ENCODE results near the gene RALGDS. TPM values are rescaled to one million over a fixed set of nuclear protein-coding genes. Genes with fewer than 3 reads are reported as not detected.
A peak's percentile ranks its signal among the peaks of the same experiment; 100 is the strongest.

The RALGDS gene
- total and polyA plus RNA-seq, 9 of the 15 experiments (the other 6 are each of a cell fraction or from before 2014, with no cell fraction given): 0.75 to 43.3 (median 27.1) TPM

- no peak for TF ChIP-seq ZNF280B (CRISPR knock-in tag; IDR thresholded peaks at IDR 0.05)
- TF ChIP-seq THAP7 (CRISPR knock-in tag; IDR thresholded peaks at IDR 0.05): no peak
- peak; percentile 43; the same call in 1 of the 2 replicates for TF ChIP-seq FOXM1 (IDR thresholded peaks at IDR 0.05; ENCODE audit: low read depth)
- no peak for TF ChIP-seq FOXM1 (CRISPR knock-in tag; IDR thresholded peaks at IDR 0.05; ENCODE audit: low read depth)
- TF ChIP-seq ZNF766 (CRISPR knock-in tag; conservative IDR thresholded peaks at IDR 0.05): 0 out of 2 replicates have a peak, but pooled peaks have one; percentile 59
- TF ChIP-seq HOMEZ (CRISPR knock-in tag; IDR thresholded peaks at IDR 0.05): no peak
- no peak for TF ChIP-seq ZBTB43 (CRISPR knock-in tag; IDR thresholded peaks at IDR 0.05)
- TF ChIP-seq JUNB (CRISPR knock-in tag; conservative IDR thresholded peaks at IDR 0.05): no peak
- no peak for TF ChIP-seq PHB (CRISPR knock-in tag; IDR thresholded peaks at IDR 0.05)
- no peak for TF ChIP-seq GTF3C2 (IDR thresholded peaks at IDR 0.05; ENCODE audit: borderline replicate concordance, extremely low read depth, insufficient read length)
- TF ChIP-seq RNF219 (CRISPR knock-in tag; IDR thresholded peaks at IDR 0.05): no peak
- no peak for TF ChIP-seq PHF20 (IDR thresholded peaks at IDR 0.05; ENCODE audit: partially characterized antibody)
- TF ChIP-seq NFIX (CRISPR knock-in tag; IDR thresholded peaks at IDR 0.05; ENCODE audit: low read depth): no peak
- no peak for TF ChIP-seq CBX2 (IDR thresholded peaks at IDR 0.05; ENCODE audit: insufficient read depth, low read length, poor library complexity, severe bottlenecking)
- TF ChIP-seq ZBTB34 (CRISPR knock-in tag; IDR thresholded peaks at IDR 0.05): no peak
Measured at GRCh38 chr9:133122935-133123611, 2.0 kb upstream of the RALGDS start (continued).
